ENCODE results near the gene MYO5B. TPM values are rescaled to one million over a fixed set of nuclear protein-coding genes. Genes with fewer than 3 reads are reported as not detected.

MYO5B gene
- total and polyA plus RNA-seq, 2 of the 4 experiments (the other 2 are of a cell fraction) = 0.24 to 0.54 TPM

- H2AK9ac ChIP-seq (replicated peaks; ENCODE audit: low read depth, low read length, poor library complexity) = no peak overlapping the region
- H3K23ac ChIP-seq (ENCODE audit: low read depth, low read length) = no peak overlapping the region
- no peak overlapping the region for H3K27ac ChIP-seq (ENCODE audit: insufficient read depth, low read length)
- WGBS, 2 experiments (ENCODE audit: extremely low coverage in 2 of 2, insufficient read length in 1 of 2) = no CpG with 5 or more reads among the region's 6 CpGs
- in situ Hi-C loops (cut with MboI; ENCODE audit: low sequenced_read_pairs) = no loop called here
- no peaks in the 10 kb centered on the region for H3K27me3 ChIP-seq (ENCODE audit: control insufficient read depth, insufficient read depth, low read length)
- H4K8ac ChIP-seq (ENCODE audit: low read depth in 2 of 2, low read length in 2 of 2) = no peak overlapping the region
- DNase-seq (no peak), ATAC-seq (ENCODE audit: low read depth) (no peak)
- no peak overlapping the region for H3K4me2 ChIP-seq (ENCODE audit: low read depth, low read length)
- ChIA-PET CTCF (interaction anchor here (0.7 kb wide), 1 partner anchor 36 kb away, joined by 5 read pairs; no protein-coding TSS in a partner anchor), POLR2A (ENCODE audit: unreplicated experiment) (no interaction called here)
- no peak overlapping the region for H3K9ac ChIP-seq (ENCODE audit: low read depth, low read length)
- no peaks in the 10 kb centered on the region for H3K79me1 ChIP-seq (ENCODE audit: low read depth in 1 of 2, low read length in 2 of 2)
- H3K9me3 ChIP-seq (ENCODE audit: control insufficient read depth, insufficient read depth, low read length) = no peaks in the 10 kb centered on the region
- no peak overlapping the region for H3K4ac ChIP-seq (ENCODE audit: low read depth, low read length)
- H3K14ac ChIP-seq (replicated peaks; ENCODE audit: low read depth, low read length) = no peak overlapping the region
- H2BK20ac ChIP-seq (ENCODE audit: low read depth, low read length) = no peak overlapping the region
- H2BK15ac ChIP-seq (ENCODE audit: low read depth, low read length) = no peak overlapping the region
- no TSS peak for BruUV-seq (replicated peaks)
- H2AK5ac ChIP-seq (ENCODE audit: low read depth, low read length) = no peak overlapping the region
- H4K5ac ChIP-seq (ENCODE audit: low read depth, low read length) = no peak overlapping the region
- no peak overlapping the region for H2BK120ac ChIP-seq (ENCODE audit: low read depth, low read length)
- intact Hi-C loops (cut with micrococcal nuclease) = no loop called here
- TF ChIP-seq CEBPB (IDR thresholded peaks at IDR 0.05; ENCODE audit: low read depth, low read length) (no peak), CTCF (conservative IDR thresholded peaks at IDR 0.05; ENCODE audit: low read depth, low read length) (no peak), RAD21 (IDR thresholded peaks at IDR 0.05; ENCODE audit: low read length) (no peak), MXI1 (IDR thresholded peaks at IDR 0.05; ENCODE audit: borderline replicate concordance, low read depth, low read length) (no peak), ELK1 (IDR thresholded peaks at IDR 0.05; ENCODE audit: borderline replicate concordance, low read depth, low read length) (no peak), MAFK (IDR thresholded peaks at IDR 0.05; ENCODE audit: low read depth, low read length) (no peak), SMC3 (IDR thresholded peaks at IDR 0.05; ENCODE audit: low read depth, low read length) (no peak), NFE2L2 (IDR thresholded peaks at IDR 0.05; ENCODE audit: low read depth, low read length) (no peak), MAZ (IDR thresholded peaks at IDR 0.05; ENCODE audit: borderline replicate concordance, low read depth, low read length) (no peak), RFX5 (IDR thresholded peaks at IDR 0.05; ENCODE audit: low read depth, low read length) (no peak), USF2 (IDR thresholded peaks at IDR 0.05; ENCODE audit: low read depth, low read length) (no peak), POLR2A (IDR thresholded peaks at IDR 0.05; ENCODE audit: low read depth, low read length) (no peak)
- H4K20me1 ChIP-seq (ENCODE audit: insufficient read depth, low read length) = no peaks in the 10 kb centered on the region
- H3K18ac ChIP-seq (ENCODE audit: low read depth, low read length) = no peak overlapping the region
- no peak overlapping the region for H3K4me3 ChIP-seq (ENCODE audit: insufficient read depth, low read depth, low read length)
- no peaks in the 10 kb centered on the region for H3K36me3 ChIP-seq (ENCODE audit: control insufficient read depth, insufficient read depth, low read length)
- H3K56ac ChIP-seq (ENCODE audit: extremely low read depth, insufficient read depth, low read length) = no peak overlapping the region
- no peak overlapping the region for H4K91ac ChIP-seq (ENCODE audit: insufficient read depth, low read depth, low read length)
- no peak overlapping the region for H2BK5ac ChIP-seq (ENCODE audit: low read depth, low read length, poor library complexity, severe bottlenecking)
- H3K4me1 ChIP-seq (ENCODE audit: control insufficient read depth, insufficient read depth, low read length) = no peaks in the 10 kb centered on the region
- H3K9me1 ChIP-seq (ENCODE audit: insufficient read depth, low read length) = no peaks in the 10 kb centered on the region
- H2AFZ ChIP-seq (replicated peaks; ENCODE audit: low read length, poor library complexity) = no peak overlapping the region
- dilution Hi-C loops (cut with HindIII; ENCODE audit: low sequenced_read_pairs, unreplicated experiment) = no loop called here
Measured at GRCh38 chr18:50076277-50076676, 118.7 kb downstream of the MYO5B start.

Measured in IMR-90 (cell line).